ENCODE results near the gene LYPD6. TPM values are rescaled to one million over a fixed set of nuclear protein-coding genes. Genes with fewer than 3 reads are reported as not detected.

Gene LYPD6
- total RNA-seq, 1 donor from 2014 or later = 14.3 TPM

GRCh38 chr2:149410701-149411484 is 80.5 kb downstream of the LYPD6 start:
- no peak for DNase-seq

- no peak for DNase-seq
These were observed 83.1 kb downstream of the LYPD6 start for GRCh38 chr2:149413487-149413886.

GRCh38 chr2:149415086-149415485 is 84.7 kb downstream of the LYPD6 start:
- DNase-seq = no peak

GRCh38 chr2:149418065-149418464 is 87.7 kb downstream of the LYPD6 start:
- no peak for DNase-seq

GRCh38 chr2:149420053-149420963 is 89.9 kb downstream of the LYPD6 start:
- no peak for DNase-seq

GRCh38 chr2:149421791-149422190 is 91.4 kb downstream of the LYPD6 start:
- no peak for DNase-seq

- no peak for DNase-seq
These were observed 92.1 kb downstream of the LYPD6 start for GRCh38 chr2:149422337-149422990.

GRCh38 chr2:149422991-149423338 is 92.6 kb downstream of the LYPD6 start:
- DNase-seq = no peak

GRCh38 chr2:149423630-149424029 is 93.2 kb downstream of the LYPD6 start:
- DNase-seq = no peak

- no peak for DNase-seq
These were observed 97.0 kb downstream of the LYPD6 start for GRCh38 chr2:149427387-149427786.

- DNase-seq = no peak
These were observed 98.4 kb downstream of the LYPD6 start for GRCh38 chr2:149428783-149429182.

- DNase-seq = no peak
These were observed 100.7 kb downstream of the LYPD6 start for GRCh38 chr2:149430743-149431736.

- DNase-seq = no peak
These were observed 108.1 kb downstream of the LYPD6 start for GRCh38 chr2:149438330-149438960.

GRCh38 chr2:149441255-149441654 is 110.9 kb downstream of the LYPD6 start:
- DNase-seq = no peak

- DNase-seq = no peak
These were observed 112.0 kb downstream of the LYPD6 start for GRCh38 chr2:149442346-149442745.

GRCh38 chr2:149443150-149443549 is 112.8 kb downstream of the LYPD6 start:
- no peak for DNase-seq

GRCh38 chr2:149446748-149447147 is 116.4 kb downstream of the LYPD6 start:
- DNase-seq = no peak

- no peak for DNase-seq
These were observed 117.9 kb downstream of the LYPD6 start for GRCh38 chr2:149448315-149448714.

- DNase-seq = no peak
These were observed 118.6 kb downstream of the LYPD6 start for GRCh38 chr2:149449017-149449416.

GRCh38 chr2:149451417-149452165 is 121.2 kb downstream of the LYPD6 start:
- DNase-seq = no peak

Data from occipital lobe (tissue), 2 donors.